MM.1S (cell line): ENCODE results near the gene TUBB6.

Experiments used
- DNase-seq: peaks from one replicate; pipeline ENCODE4 v3.0.0-alpha.2; 2015
- H2AFZ ChIP-seq: fragments of 300-600 bp; sonication (generic); 2 replicates; pipeline ENCODE4 v1.6.0; 2016; ENCODE audit warnings: antibody characterized with exemption, low read length
- H3F3A ChIP-seq: fragments of 300-600 bp; sonication (generic); 2 replicates; pipeline ENCODE4 v1.6.1; 2016; ENCODE audit warnings: mild to moderate bottlenecking, antibody characterized with exemption, low read length, moderate library complexity, mixed read lengths; ENCODE audit not compliant: insufficient read depth
- H3K27ac ChIP-seq: fragments of 300-600 bp; sonication (generic); 2 replicates; pipeline ENCODE4 v1.5.1; 2016; ENCODE audit warnings: mild to moderate bottlenecking, low read length
- H3K27me3 ChIP-seq: fragments of 300-600 bp; sonication (generic); replicated peaks from 2 replicates; pipeline ENCODE4 v1.6.0; 2016; ENCODE audit warnings: low read length; ENCODE audit not compliant: insufficient read depth
- H3K36me3 ChIP-seq: fragments of 300-600 bp; sonication (generic); replicated peaks from 2 replicates; pipeline ENCODE4 v1.6.1; 2016; ENCODE audit warnings: mild to moderate bottlenecking, low read length, mixed read lengths; ENCODE audit not compliant: insufficient read depth
- H3K4me1 ChIP-seq: fragments of 300-600 bp; sonication (generic); 2 replicates; pipeline ENCODE4 v1.6.1; 2016; ENCODE audit warnings: low read length, mixed read lengths
- H3K4me2 ChIP-seq: fragments of 300-600 bp; sonication (generic); 2 replicates; pipeline ENCODE4 v1.6.0; 2016; ENCODE audit warnings: low read depth, low read length
- H3K4me3 ChIP-seq: fragments of 300-600 bp; sonication (generic); 2 replicates; pipeline ENCODE4 v1.5.1; 2016; ENCODE audit warnings: low read length, mixed read lengths
- H3K79me2 ChIP-seq: fragments of 300-600 bp; sonication (generic); 2 replicates; pipeline ENCODE4 v1.6.1; 2016; ENCODE audit warnings: mixed run types, low read length, mixed read lengths
- H3K9ac ChIP-seq: fragments of 300-600 bp; sonication (generic); 2 replicates; pipeline ENCODE4 v1.6.1; 2016; ENCODE audit warnings: low read length, mixed read lengths
- H3K9me2 ChIP-seq: fragments of 300-600 bp; sonication (generic); replicated peaks from 2 replicates; pipeline ENCODE4 v1.6.1; 2016; ENCODE audit warnings: mild to moderate bottlenecking, low read length, mixed read lengths; ENCODE audit not compliant: insufficient read depth
- H3K9me3 ChIP-seq: fragments of 300-600 bp; sonication (generic); replicated peaks from 2 replicates; pipeline ENCODE4 v1.6.1; 2016; ENCODE audit warnings: mild to moderate bottlenecking, low read length, mixed read lengths; ENCODE audit not compliant: insufficient read depth
- H4K20me1 ChIP-seq: fragments of 300-600 bp; sonication (generic); 2 replicates; pipeline ENCODE4 v1.6.1; 2016; ENCODE audit warnings: mild to moderate bottlenecking, low read length, moderate library complexity, mixed read lengths; ENCODE audit not compliant: insufficient read depth
- CTCF ChIP-seq: fragments of 300-600 bp; sonication (generic); IDR thresholded peaks from 2 replicates; pipeline ENCODE4 v1.5.1; 2016; ENCODE audit warnings: antibody characterized with exemption, low read length, mixed read lengths
- EZH2 ChIP-seq: fragments of 300-600 bp; sonication (generic); optimal IDR thresholded peaks from 2 replicates; pipeline ENCODE3; 2017; ENCODE audit warnings: low read depth, mild to moderate bottlenecking, antibody characterized with exemption, low read length, mixed read lengths
- EZH2phosphoT487 ChIP-seq: fragments of 300-600 bp; sonication (generic); IDR thresholded peaks from 2 replicates; pipeline ENCODE4 v1.6.1; 2018; ENCODE audit warnings: antibody characterized with exemption, low read length

Gene TUBB6

DNA sequence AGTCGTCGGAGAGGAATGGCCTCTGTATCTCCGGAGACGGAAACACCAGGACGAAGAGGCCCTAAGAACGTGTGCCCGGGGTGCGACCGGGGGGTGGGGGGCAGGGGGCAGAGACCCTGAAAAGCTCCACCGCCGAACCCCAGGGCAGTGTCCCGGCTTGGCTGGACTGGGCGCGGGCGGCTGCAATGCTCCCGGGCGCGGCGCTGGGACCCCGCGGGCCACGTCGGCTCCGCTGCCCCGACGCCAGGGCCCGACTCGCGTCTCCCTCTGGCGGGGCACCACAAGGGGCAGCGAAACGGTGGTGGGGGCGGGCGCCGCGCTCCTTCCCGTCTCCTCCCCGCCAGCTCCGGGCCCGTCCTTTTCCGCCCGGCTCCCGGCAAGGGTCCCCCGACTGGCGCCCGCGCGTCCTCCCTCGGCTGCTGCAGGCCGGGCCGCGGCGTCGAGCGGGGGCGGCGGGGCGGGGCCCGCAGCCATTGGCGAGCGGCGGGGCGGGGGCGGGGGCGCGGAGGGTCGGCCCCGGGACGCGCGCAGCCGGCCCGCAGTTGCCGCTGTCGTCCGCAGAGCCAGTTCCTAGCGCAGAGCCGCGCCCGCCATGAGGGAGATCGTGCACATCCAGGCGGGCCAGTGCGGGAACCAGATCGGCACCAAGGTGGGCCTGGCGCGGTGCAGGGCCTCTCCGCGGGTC lies at the start of gene TUBB6:
Gene TUBB6 (plus strand): TSS at position 541 of the 685 bp plus-strand sequence. CDS start 52 bp downstream, at position 593.
- Histone ChIP-seq H3K79me2 (no peaks in the 10 kb centered on the region), H2AFZ (no peak within 1 kb of the TSS), H4K20me1 (no peaks in the 10 kb centered on the region), H3K9me2 (no peaks in the 10 kb centered on the region), H3K27ac (no peak within 1 kb of the TSS), H3F3A (no peaks in the 10 kb centered on the region), H3K9ac (no peak within 1 kb of the TSS), H3K4me3 (no peak within 1 kb of the TSS), H3K4me1 (no peaks in the 10 kb centered on the region), H3K27me3 (peaks cover 15% of the 10 kb centered on the region), H3K4me2 (no peak within 1 kb of the TSS), H3K9me3 (no peaks in the 10 kb centered on the region), H3K36me3 (no peaks in the 10 kb centered on the region)
- no peak for DNase-seq
- TF ChIP-seq CTCF, result no peak

GRCh38 chr18:12258719-12259705 lies 49.0 kb upstream of the TUBB6 start:
- no peak overlapping the region for H3K4me3 ChIP-seq
- H3K27ac ChIP-seq, result no peak overlapping the region
- H3K27me3 ChIP-seq, result peaks cover 4% of the 10 kb centered on the region
- H3K36me3 ChIP-seq, result no peaks in the 10 kb centered on the region
- no peaks in the 10 kb centered on the region for H3K79me2 ChIP-seq
- no peak for TF ChIP-seq EZH2
- TF ChIP-seq CTCF, result no peak
- TF ChIP-seq EZH2phosphoT487, result no peak
- DNase-seq, result no peak
- no peaks in the 10 kb centered on the region for H4K20me1 ChIP-seq
- no peak overlapping the region for H3K9ac ChIP-seq
- no peak overlapping the region for H3K4me2 ChIP-seq
- no peaks in the 10 kb centered on the region for H3K4me1 ChIP-seq
- no peaks in the 10 kb centered on the region for H3K9me2 ChIP-seq
- H2AFZ ChIP-seq, result no peak overlapping the region
- no peaks in the 10 kb centered on the region for H3K9me3 ChIP-seq
- H3F3A ChIP-seq, result no peaks in the 10 kb centered on the region

- H3K4me1 ChIP-seq, result no peaks in the 10 kb centered on the region
- no peak overlapping the region for H3K27ac ChIP-seq
- no peaks in the 10 kb centered on the region for H4K20me1 ChIP-seq
- TF ChIP-seq CTCF (no peak), EZH2phosphoT487 (no peak), EZH2 (no peak)
- DNase-seq, result no peak
- H3K4me3 ChIP-seq, result no peak overlapping the region
- H3K79me2 ChIP-seq, result no peaks in the 10 kb centered on the region
- H3F3A ChIP-seq, result no peaks in the 10 kb centered on the region
- no peaks in the 10 kb centered on the region for H3K9me3 ChIP-seq
- H3K9me2 ChIP-seq, result no peaks in the 10 kb centered on the region
- H3K36me3 ChIP-seq, result no peaks in the 10 kb centered on the region
- H2AFZ ChIP-seq, result no peak overlapping the region
- no peak overlapping the region for H3K4me2 ChIP-seq
- H3K27me3 ChIP-seq, result no peaks in the 10 kb centered on the region
- no peak overlapping the region for H3K9ac ChIP-seq
These were observed 45.3 kb upstream of the TUBB6 start for GRCh38 chr18:12262748-12263147.
